MCF 10A (cell line): ENCODE results near the gene MICALL1. TPM values are rescaled to one million over a fixed set of nuclear protein-coding genes. Genes with fewer than 3 reads are reported as not detected.
A peak's percentile ranks its signal among the peaks of the same experiment; 100 is the strongest.

Experiments
- BruUV-seq: library from RNA; stranded (reverse); fragments of 400-500 nt; replicated peaks from 2 replicates; lab custom pipeline; 2021; lab: Mats Ljungman, UMichigan
- CTCF ChIA-PET: fragments of 300-600 bp; sonication (Branson Sonifier 250); formaldehyde crosslinking; extraction: SDS; loops from one replicate; lab custom pipeline; 2021; ENCODE audit warnings: antibody characterized with exemption, inconsistent platforms; lab: Yijun Ruan, JAX
- POLR2A ChIA-PET: fragments of 300-600, 350-650 bp; sonication (Branson Sonifier 250); formaldehyde crosslinking; extraction: SDS; loops from one replicate; lab custom pipeline; 2020; ENCODE audit warnings: antibody characterized with exemption, inconsistent platforms; lab: Yijun Ruan, JAX
- DNase-seq: peaks from one replicate; pipeline ENCODE4 v3.0.0-alpha.2; 2018; ENCODE audit not compliant: unreplicated experiment
- H3K27ac Mint-ChIP-seq: one replicate; pipeline ENCODE4 v1.8.0; 2022; ENCODE audit warnings: mild to moderate bottlenecking, low read depth, mixed read lengths; ENCODE audit not compliant: unreplicated experiment
- H3K27me3 Mint-ChIP-seq: one replicate; pipeline ENCODE4 v1.8.0; 2022; ENCODE audit warnings: mixed read lengths; ENCODE audit not compliant: insufficient read depth, unreplicated experiment
- H3K36me3 Mint-ChIP-seq: one replicate; pipeline ENCODE4 v1.8.0; 2022; ENCODE audit warnings: mild to moderate bottlenecking, moderate library complexity, mixed read lengths; ENCODE audit not compliant: insufficient read depth, unreplicated experiment
- H3K4me1 Mint-ChIP-seq: one replicate; pipeline ENCODE4 v1.8.0; 2022; ENCODE audit warnings: mixed read lengths; ENCODE audit not compliant: insufficient read depth, unreplicated experiment
- H3K4me3 Mint-ChIP-seq: one replicate; pipeline ENCODE4 v1.8.0; 2022; ENCODE audit warnings: mild to moderate bottlenecking, moderate library complexity, mixed read lengths; ENCODE audit not compliant: unreplicated experiment
- H3K9me3 Mint-ChIP-seq: one replicate; pipeline ENCODE4 v1.8.0; 2022; ENCODE audit warnings: mixed read lengths; ENCODE audit not compliant: unreplicated experiment
- intact Hi-C: fragments of 100-400 bp; cut with micrococcal nuclease; formaldehyde crosslinking; loops from 2 replicates; pipeline ENCODE4 v1.14.1; 2022
- total RNA-seq: library from RNA; stranded (reverse); gene quantifications from 2 replicates; pipeline ENCODE4 v1.2.3, GENCODE V29; 2022
- TF ChIP-seq, protein P1 (sequence below): fragments of 200-600 bp; IDR thresholded peaks from one replicate; pipeline ENCODE4 v1.8.0; 2022; ENCODE audit warnings: antibody characterized with exemption, mild to moderate bottlenecking; ENCODE audit not compliant: unreplicated experiment

MICALL1 gene
- total RNA-seq, 1 experiment from 2014 or later: 165 TPM

DNA sequence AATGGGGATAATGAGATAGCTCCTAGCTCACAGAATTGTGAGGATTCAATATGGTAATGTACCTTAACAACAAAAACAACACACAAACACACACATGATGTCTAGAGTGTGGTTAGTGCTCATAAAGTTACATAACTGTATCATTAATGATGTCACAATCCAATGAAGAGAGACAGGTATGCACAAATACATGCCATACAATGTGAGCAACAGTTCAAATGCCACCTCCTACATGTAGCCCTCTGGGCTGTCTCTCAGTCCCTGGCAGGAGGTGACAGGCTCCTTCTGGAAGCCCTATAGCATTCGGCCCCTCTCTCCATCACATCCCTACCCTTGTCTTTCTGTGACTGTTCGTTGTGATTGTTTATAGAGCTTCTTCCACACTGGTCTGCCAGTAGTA lies 8.3 kb upstream of the MICALL1 start:
- TF ChIP-seq, protein P1, sequence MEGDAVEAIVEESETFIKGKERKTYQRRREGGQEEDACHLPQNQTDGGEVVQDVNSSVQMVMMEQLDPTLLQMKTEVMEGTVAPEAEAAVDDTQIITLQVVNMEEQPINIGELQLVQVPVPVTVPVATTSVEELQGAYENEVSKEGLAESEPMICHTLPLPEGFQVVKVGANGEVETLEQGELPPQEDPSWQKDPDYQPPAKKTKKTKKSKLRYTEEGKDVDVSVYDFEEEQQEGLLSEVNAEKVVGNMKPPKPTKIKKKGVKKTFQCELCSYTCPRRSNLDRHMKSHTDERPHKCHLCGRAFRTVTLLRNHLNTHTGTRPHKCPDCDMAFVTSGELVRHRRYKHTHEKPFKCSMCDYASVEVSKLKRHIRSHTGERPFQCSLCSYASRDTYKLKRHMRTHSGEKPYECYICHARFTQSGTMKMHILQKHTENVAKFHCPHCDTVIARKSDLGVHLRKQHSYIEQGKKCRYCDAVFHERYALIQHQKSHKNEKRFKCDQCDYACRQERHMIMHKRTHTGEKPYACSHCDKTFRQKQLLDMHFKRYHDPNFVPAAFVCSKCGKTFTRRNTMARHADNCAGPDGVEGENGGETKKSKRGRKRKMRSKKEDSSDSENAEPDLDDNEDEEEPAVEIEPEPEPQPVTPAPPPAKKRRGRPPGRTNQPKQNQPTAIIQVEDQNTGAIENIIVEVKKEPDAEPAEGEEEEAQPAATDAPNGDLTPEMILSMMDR: no peak
- intact Hi-C loops: no loop called here
- CTCF ChIA-PET: interaction anchor here (0.6 to 5.2 kb wide), 8 partner anchors 8 to 322 kb away, joined by 3 to 56 read pairs (median 8); partner anchors contain the start of gene MICALL1
- Mint-ChIP-seq H3K4me3 (no peak overlapping the region), H3K4me1 (peaks cover 45% of the 10 kb centered on the region), H3K27me3 (no peaks in the 10 kb centered on the region), H3K36me3 (peaks cover 11% of the 10 kb centered on the region), H3K27ac (peak overlapping the region; percentile 98), H3K9me3 (no peaks in the 10 kb centered on the region)
- no peak for DNase-seq
- no TSS peak for BruUV-seq
- POLR2A ChIA-PET: interaction anchor here (0.7 to 8.5 kb wide), 12 partner anchors 9 to 291 kb away, joined by 3 to 189 read pairs (median 8); partner anchors contain the start of genes ANKRD54, C22orf23, MICALL1 and POLR2F

DNA sequence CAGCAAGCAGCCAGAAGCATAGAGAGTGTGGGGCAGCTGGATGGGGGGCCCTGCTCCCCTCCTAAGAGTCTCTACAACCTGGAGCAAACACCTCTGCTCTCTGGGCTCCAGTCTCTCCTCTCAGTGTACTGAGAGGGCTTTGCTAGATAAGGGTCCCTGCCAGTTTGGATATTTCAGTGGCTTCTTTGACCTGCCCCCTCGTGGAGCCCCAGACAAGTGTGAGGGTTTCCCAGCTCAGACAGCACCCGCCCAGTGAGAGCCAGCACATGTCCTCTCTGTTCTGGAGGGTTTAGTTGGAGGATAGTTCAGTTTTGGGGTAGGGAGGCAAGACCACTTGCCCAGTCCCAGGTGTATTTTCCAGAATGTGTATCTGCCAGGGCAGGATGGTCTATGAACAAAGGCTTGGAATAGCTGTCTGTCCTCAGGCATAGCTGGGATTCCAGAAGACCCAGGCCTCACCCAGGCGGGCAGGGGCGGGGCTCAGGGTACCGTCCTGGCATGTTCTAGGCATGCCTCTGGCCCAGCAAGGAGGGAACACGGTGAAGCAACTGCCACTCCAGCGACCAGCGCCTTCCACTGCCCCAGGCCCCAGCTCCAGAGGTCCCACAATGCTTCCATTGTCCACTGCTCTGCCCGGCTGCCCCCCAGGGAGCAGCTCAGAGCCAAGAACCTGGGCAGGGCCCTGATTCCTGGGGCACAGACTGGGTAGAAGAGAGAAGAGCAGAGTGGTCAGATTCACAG lies 7.5 kb upstream of the MICALL1 start:
- Mint-ChIP-seq H3K4me3 (no peak overlapping the region), H3K27me3 (no peaks in the 10 kb centered on the region), H3K36me3 (peaks cover 5% of the 10 kb centered on the region), H3K4me1 (peaks cover 44% of the 10 kb centered on the region), H3K27ac (peak overlapping the region; percentile 98), H3K9me3 (no peaks in the 10 kb centered on the region)
- DNase-seq: peak; percentile 76
- TF ChIP-seq, protein P1: no peak
- ChIA-PET POLR2A (interaction anchor here (0.9 to 8.5 kb wide), 13 partner anchors 8 to 290 kb away, joined by 3 to 189 read pairs (median 4); partner anchors contain the start of genes ANKRD54, C22orf23, GCAT and MICALL1), CTCF (interaction anchor here (0.5 to 5.2 kb wide), 11 partner anchors 10 to 442 kb away, joined by 3 to 56 read pairs (median 6); no protein-coding TSS in a partner anchor)
- TSS peak; percentile 90 for BruUV-seq
- intact Hi-C loops: no loop called here

DNA sequence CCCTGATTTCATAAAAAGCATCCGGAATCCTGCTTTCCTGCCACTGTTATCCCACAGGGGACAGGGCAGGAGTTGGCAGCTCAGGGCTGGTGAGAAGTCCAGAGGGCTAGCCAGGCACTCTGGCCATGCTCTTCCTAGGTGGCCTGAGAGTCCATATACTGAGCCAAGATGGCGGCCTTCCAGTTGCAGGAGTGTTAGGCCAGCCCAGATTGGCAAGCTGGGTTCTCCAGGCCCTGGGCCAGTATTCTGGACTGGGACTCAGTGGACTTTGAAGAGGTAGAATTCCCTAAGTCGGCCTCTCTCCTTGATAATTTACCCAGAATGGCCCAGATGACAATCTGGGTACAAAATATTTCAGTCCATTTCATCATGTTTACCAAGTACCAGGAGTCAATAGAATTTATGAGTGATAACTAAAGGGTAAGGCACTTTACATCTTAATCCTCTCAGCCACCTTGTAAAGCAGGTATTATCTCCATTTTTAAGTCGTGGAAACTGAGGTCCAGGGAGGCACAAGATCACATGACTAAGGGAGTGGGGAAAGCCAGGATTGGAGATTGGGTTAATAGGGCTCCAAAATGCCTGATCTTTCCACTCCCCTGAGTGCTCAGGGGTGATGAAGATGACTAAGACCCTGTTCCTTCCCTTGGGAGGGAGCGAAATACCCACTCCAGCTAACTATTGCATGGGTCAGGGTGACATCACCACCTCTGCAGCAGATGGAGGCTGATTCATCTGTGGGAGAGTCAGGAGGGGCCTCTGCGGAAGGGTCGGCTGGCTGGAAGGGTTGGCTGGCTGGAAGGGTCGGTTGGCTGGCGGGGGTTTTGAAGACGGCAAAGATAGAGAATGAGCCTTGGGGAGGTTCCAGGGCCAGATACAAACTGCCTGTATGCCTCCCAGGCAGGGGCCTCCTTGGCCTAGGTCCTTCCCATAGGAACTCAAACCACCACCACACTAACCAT lies 1.2 kb upstream of the MICALL1 start:
- BruUV-seq: TSS peak; percentile 90
- H3K36me3 Mint-ChIP-seq: peaks cover 4% of the 10 kb centered on the region
- H3K27me3 Mint-ChIP-seq: no peaks in the 10 kb centered on the region
- CTCF ChIA-PET: interaction anchor here (0.6 to 3.9 kb wide), 14 partner anchors 8 to 255 kb away, joined by 3 to 24 read pairs (median 4); partner anchors contain the start of genes ANKRD54, C22orf23 and POLR2F
- intact Hi-C loops: loop anchor here (1.0 kb wide), 2 partner anchors 18 to 29 kb away; no protein-coding TSS in a partner anchor
- H3K4me3 Mint-ChIP-seq: peak overlapping the region; percentile 72
- DNase-seq: peak; percentile 92
- H3K9me3 Mint-ChIP-seq: no peaks in the 10 kb centered on the region
- peak overlapping the region; percentile 84 for H3K27ac Mint-ChIP-seq
- TF ChIP-seq, protein P1: no peak
- POLR2A ChIA-PET: interaction anchor here (0.5 to 6.2 kb wide), 19 partner anchors 9 to 1383 kb away, joined by 3 to 189 read pairs (median 5); partner anchors contain the start of genes ANKRD54, C22orf23, EIF3L and GCAT
- H3K4me1 Mint-ChIP-seq: peaks cover 37% of the 10 kb centered on the region
